Measurements from ENCODE around the gene CRTC1. TPM values are rescaled to one million over a fixed set of nuclear protein-coding genes. Genes with fewer than 3 reads are reported as not detected.

Gene CRTC1
- total RNA-seq, 1 experiment from 2014 or later: 12.3 TPM

GRCh38 chr19:18708452-18709231 lies 25.2 kb downstream of the CRTC1 start (continued):
- TF ChIP-seq NR3C1 (CRISPR knock-in tag; conservative IDR thresholded peaks at IDR 0.05; ENCODE audit: low read depth) (no peak), FOXK1 (CRISPR knock-in tag; IDR thresholded peaks at IDR 0.05) (no peak), ZNF671 (CRISPR knock-in tag; IDR thresholded peaks at IDR 0.05) (no peak), GRHL2 (CRISPR knock-in tag; IDR thresholded peaks at IDR 0.05; ENCODE audit: insufficient replicate concordance, severe bottlenecking) (no peak), E2F4 (CRISPR knock-in tag; IDR thresholded peaks at IDR 0.05; ENCODE audit: borderline replicate concordance, low read depth) (no peak), KAT7 (CRISPR knock-in tag; IDR thresholded peaks at IDR 0.05; ENCODE audit: borderline replicate concordance) (no peak), ARID4B (CRISPR knock-in tag; IDR thresholded peaks at IDR 0.05; ENCODE audit: borderline replicate concordance) (no peak), MAX (CRISPR knock-in tag; IDR thresholded peaks at IDR 0.05) (no peak), ZNF138 (CRISPR knock-in tag; conservative IDR thresholded peaks at IDR 0.05) (no peak), RORB (CRISPR knock-in tag; IDR thresholded peaks at IDR 0.05) (no peak), SP1 (CRISPR knock-in tag; conservative IDR thresholded peaks at IDR 0.05) (no peak), E2F1 (CRISPR knock-in tag; IDR thresholded peaks at IDR 0.05) (no peak)

GRCh38 chr19:18709546-18709945 lies 26.1 kb downstream of the CRTC1 start:
- peaks cover 10% of the 10 kb centered on the region for H3K4me1 Mint-ChIP-seq
- H3K27ac Mint-ChIP-seq: no peak overlapping the region
- ATAC-seq (no peak), DNase-seq (ENCODE audit: low spot score) (no peak)
- H3K9me3 Mint-ChIP-seq: no peaks in the 10 kb centered on the region
- no peaks in the 10 kb centered on the region for H3K36me3 Mint-ChIP-seq
- ChIA-PET POLR2A (interaction anchor here (0.5 kb wide), 1 partner anchor 850 kb away, joined by 3 read pairs; no protein-coding TSS in a partner anchor), CTCF (interaction anchor here (1.4 kb wide), 1 partner anchor 227 kb away, joined by 4 read pairs; no protein-coding TSS in a partner anchor)
- no peaks in the 10 kb centered on the region for H3K27me3 Mint-ChIP-seq (ENCODE audit: low read depth)
- TF ChIP-seq ZNF396 (CRISPR knock-in tag; IDR thresholded peaks at IDR 0.05; ENCODE audit: borderline replicate concordance): no peak
- no peak for TF ChIP-seq ZNF219 (CRISPR knock-in tag; IDR thresholded peaks at IDR 0.05; ENCODE audit: borderline replicate concordance)
- no peak for TF ChIP-seq CTCF (IDR thresholded peaks at IDR 0.05)
- TF ChIP-seq KAT7 (CRISPR knock-in tag; IDR thresholded peaks at IDR 0.05; ENCODE audit: borderline replicate concordance): no peak
- no peak for TF ChIP-seq ZNF512 (CRISPR knock-in tag; IDR thresholded peaks at IDR 0.05; ENCODE audit: borderline replicate concordance)
- no peak for TF ChIP-seq ZBTB43 (CRISPR knock-in tag; IDR thresholded peaks at IDR 0.05)
- no peak overlapping the region for H3K4me3 Mint-ChIP-seq
